Spleen (tissue), 11 donors: ENCODE results near the gene CYB561D2. TPM values are rescaled to one million over a fixed set of nuclear protein-coding genes. Genes with fewer than 3 reads are reported as not detected.

Experiments
- DNase-seq: peaks from one replicate; pipeline ENCODE4 v3.0.0-alpha.2; 2020
- H3K27ac ChIP-seq, 8 donors: fragments of 200-600 bp; sonication (generic) in 7 of 8; 1 replicate in 4 of 8; 2 replicates in 4 of 8; pipeline versions ENCODE4 v1.5.0 to v1.8.0; 2016 to 2021; ENCODE audit warnings: inconsistent platforms in 4 of 8, mild to moderate bottlenecking in 4 of 8, moderate library complexity in 1 of 8
- H3K27me3 ChIP-seq, 7 donors: fragments of 200-600 bp; sonication (generic) in 6 of 7; replicated peaks in 1 of 7; 1 replicate in 4 of 7; 2 replicates in 3 of 7; pipeline versions ENCODE4 v1.5.0 to v1.8.0; 2016 to 2021; ENCODE audit warnings: inconsistent platforms in 3 of 7, mild to moderate bottlenecking in 1 of 7
- H3K36me3 ChIP-seq, 6 donors: fragments of 200-600 bp; sonication (generic) in 5 of 6; 1 replicate in 4 of 6; 2 replicates in 2 of 6; pipeline versions ENCODE4 v1.5.0 to v1.8.0; 2016 to 2021; ENCODE audit warnings: inconsistent platforms in 2 of 6
- H3K4me1 ChIP-seq, 6 donors: fragments of 200-600 bp; sonication (generic) in 5 of 6; 1 replicate in 3 of 6; 2 replicates in 3 of 6; pipeline versions ENCODE4 v1.5.0 to v1.8.0; 2016 to 2021; ENCODE audit warnings: inconsistent platforms in 3 of 6
- H3K4me3 ChIP-seq, 8 donors: fragments of 200-600 bp; sonication (generic) in 7 of 8; 1 replicate in 4 of 8; 2 replicates in 4 of 8; pipeline versions ENCODE4 v1.5.0 to v1.8.0; 2016 to 2021; ENCODE audit warnings: inconsistent platforms in 4 of 8, mild to moderate bottlenecking in 4 of 8, moderate library complexity in 2 of 8
- H3K9me3 ChIP-seq, 8 donors: fragments of 200-600 bp; sonication (generic) in 7 of 8; 1 replicate in 4 of 8; 2 replicates in 4 of 8; pipeline versions ENCODE4 v1.5.0 to v1.8.0; 2016 to 2021; ENCODE audit warnings: inconsistent platforms in 4 of 8
- POLR2A ChIP-seq, 3 donors: fragments of 450-650 bp; IDR thresholded peaks; one replicate each; pipeline ENCODE4 v1.5.1; 2017; ENCODE audit warnings: antibody characterized with exemption in 3 of 3, mild to moderate bottlenecking in 1 of 3
- POLR2AphosphoS5 ChIP-seq, 3 donors: sonication (generic); formaldehyde crosslinking; IDR thresholded peaks; one replicate each; pipeline ENCODE4 v1.5.1; 2017; ENCODE audit warnings: antibody characterized with exemption in 3 of 3
- WGBS, 5 donors: extraction: QIAGEN DNeasy Blood & Tissue Kit in 3 of 5; methylation state at CpG; one replicate each; pipeline versions ENCODE4 v1.1.5 to v1.1.7; 2013 to 2018; 5-methylcytosine and 5-hydroxymethylcytosine counted together
- intact Hi-C: fragments of 100-400 bp; cut with DNase I; formaldehyde crosslinking; loops from one replicate; pipeline ENCODE4 v1.15.0; 2023; ENCODE audit warnings: low total_unique reads
- polyA plus RNA-seq, 3 donors: library from polyadenylated mRNA; stranded (reverse); fragments of 200-250 nt; gene quantifications; one replicate each; pipeline ENCODE4 v1.2.1, GENCODE V29; 2013
- total RNA-seq, 7 donors: library from RNA; depleted of rRNA in 3 of 7; stranded (reverse); fragments of >200 nt in 3 of 7; fragmentation: NEBNext Ultra II Directional in 4 of 7; extraction: Animal tissue kit (Norgen Biotek cat#: 25700) in 4 of 7; gene quantifications; one replicate each; pipeline versions ENCODE4 v1.1.0 to v1.2.1, GENCODE V29; 2016 to 2021
- TF ChIP-seq, protein P1 (sequence below), 11 experiments: fragments of 200-600 bp in 7 of 11; fragments of 450-650 bp in 4 of 11; sonication (generic) in 4 of 11; IDR thresholded peaks in 8 of 11; conservative IDR thresholded peaks in 3 of 11; 1 replicate in 7 of 11; 2 replicates in 4 of 11; pipeline versions ENCODE4 v1.4.0 to v1.8.0; 2016 to 2021; ENCODE audit warnings: antibody characterized with exemption in 11 of 11, inconsistent platforms in 4 of 11, mild to moderate bottlenecking in 1 of 11
- donor health status: healthy with polysubstance abuse.
- donor health status: DM: no; HTN: no; CAD: no; lungs with moderate emphysema.
- donor health status: DM: no; HTN: no; CAD: no.
- donor health status: Bipolar disorder and iron deficiency.
- donor health status: healthy.
- donor health status: DM: no; HTN: no; CAD: no.
- donor health status: DM: yes; HTN: yes; CAD: no.

The CYB561D2 gene
- total and polyA plus RNA-seq, 10 donors: 18.7 to 35.2 (median 26.4) TPM

- intact Hi-C loops: no loop called here
- Histone ChIP-seq H3K4me3 (no peak overlapping the region), H3K27me3 (no peaks in the 10 kb centered on the region), H3K4me1 (peaks cover 39 to 96% (median 78%) of the 10 kb centered on the region in 6 donors), H3K36me3 (peaks cover 0 to 72% (median 40%) of the 10 kb centered on the region in 6 donors), H3K27ac (peak overlapping the region in 1 of 8 donors; percentile 91), H3K9me3 (no peaks in the 10 kb centered on the region)
- no peak for DNase-seq
- WGBS, 5 donors: 87 to 97% (median 94%) methylated on average over 5 to 7 of the region's 7 CpGs
- TF ChIP-seq, protein P1, sequence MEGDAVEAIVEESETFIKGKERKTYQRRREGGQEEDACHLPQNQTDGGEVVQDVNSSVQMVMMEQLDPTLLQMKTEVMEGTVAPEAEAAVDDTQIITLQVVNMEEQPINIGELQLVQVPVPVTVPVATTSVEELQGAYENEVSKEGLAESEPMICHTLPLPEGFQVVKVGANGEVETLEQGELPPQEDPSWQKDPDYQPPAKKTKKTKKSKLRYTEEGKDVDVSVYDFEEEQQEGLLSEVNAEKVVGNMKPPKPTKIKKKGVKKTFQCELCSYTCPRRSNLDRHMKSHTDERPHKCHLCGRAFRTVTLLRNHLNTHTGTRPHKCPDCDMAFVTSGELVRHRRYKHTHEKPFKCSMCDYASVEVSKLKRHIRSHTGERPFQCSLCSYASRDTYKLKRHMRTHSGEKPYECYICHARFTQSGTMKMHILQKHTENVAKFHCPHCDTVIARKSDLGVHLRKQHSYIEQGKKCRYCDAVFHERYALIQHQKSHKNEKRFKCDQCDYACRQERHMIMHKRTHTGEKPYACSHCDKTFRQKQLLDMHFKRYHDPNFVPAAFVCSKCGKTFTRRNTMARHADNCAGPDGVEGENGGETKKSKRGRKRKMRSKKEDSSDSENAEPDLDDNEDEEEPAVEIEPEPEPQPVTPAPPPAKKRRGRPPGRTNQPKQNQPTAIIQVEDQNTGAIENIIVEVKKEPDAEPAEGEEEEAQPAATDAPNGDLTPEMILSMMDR (IDR thresholded peaks at IDR 0.05 in 8 of 11, conservative IDR thresholded peaks at IDR 0.05 in 3 of 11): no peak
- TF ChIP-seq POLR2AphosphoS5 (IDR thresholded peaks at IDR 0.05): peak in 1 of 3 donors; percentile 35
- TF ChIP-seq POLR2A (IDR thresholded peaks at IDR 0.05): no peak
Observed at GRCh38 chr3:50354850-50355249, 4.2 kb downstream of the CYB561D2 start.

DNA sequence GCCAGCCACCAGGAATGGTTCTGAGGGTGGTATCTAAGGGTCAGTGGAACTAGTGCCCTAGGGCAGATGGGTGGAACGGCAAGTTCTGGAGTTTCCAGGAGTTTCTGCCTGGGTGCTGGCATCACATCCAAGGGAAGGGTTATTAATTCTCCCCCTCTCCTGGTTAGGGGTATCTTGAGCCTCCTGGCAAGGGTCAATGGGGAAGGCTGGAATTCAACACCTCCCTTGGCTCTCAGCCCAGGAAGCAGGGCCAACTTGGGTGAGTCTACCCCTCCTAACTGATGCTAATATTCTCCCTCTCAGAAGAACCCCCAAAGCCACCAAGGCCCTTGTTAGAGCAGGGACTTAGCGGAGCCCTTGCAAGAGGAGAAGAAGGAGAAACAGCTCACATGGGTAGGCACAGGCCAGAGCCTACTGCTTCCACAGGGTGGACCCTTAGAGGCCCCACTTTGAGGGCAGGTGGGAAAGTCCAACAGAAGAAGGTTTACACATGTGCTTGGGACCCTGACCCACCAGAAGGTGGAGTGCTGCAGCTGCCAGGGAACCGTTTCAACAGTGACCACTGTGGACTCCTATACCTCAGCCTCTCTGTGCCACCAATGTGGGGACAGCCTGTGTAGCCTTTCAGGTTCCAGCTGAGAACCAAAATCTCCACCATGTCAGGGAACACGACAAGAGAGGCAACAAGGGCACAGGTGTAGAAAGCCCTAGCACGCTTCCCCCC, 5.3 kb downstream of the CYB561D2 start:
- H3K36me3 ChIP-seq: peaks cover 0 to 72% (median 40%) of the 10 kb centered on the region in 6 donors
- TF ChIP-seq POLR2A (IDR thresholded peaks at IDR 0.05) (no peak), POLR2AphosphoS5 (IDR thresholded peaks at IDR 0.05) (no peak)
- TF ChIP-seq, protein P1 (IDR thresholded peaks at IDR 0.05 in 8 of 11, conservative IDR thresholded peaks at IDR 0.05 in 3 of 11): no peak
- no peak for DNase-seq
- no peaks in the 10 kb centered on the region for H3K9me3 ChIP-seq
- 65 to 77% (median 72%) methylated on average over 5 of the region's 5 CpGs for WGBS, 5 donors
- H3K27me3 ChIP-seq: no peaks in the 10 kb centered on the region
- H3K4me1 ChIP-seq: peaks cover 39 to 89% (median 70%) of the 10 kb centered on the region in 6 donors
- H3K27ac ChIP-seq: peak overlapping the region in 5 of 8 donors; percentile 4 to 92 (median 90)
- intact Hi-C loops: no loop called here
- H3K4me3 ChIP-seq: peak overlapping the region in 5 of 8 donors; percentile 2 to 97 (median 83)

GRCh38 chr3:50356553-50356952, 5.9 kb downstream of the CYB561D2 start:
- Histone ChIP-seq H3K27me3 (no peaks in the 10 kb centered on the region), H3K4me1 (peaks cover 34 to 84% (median 64%) of the 10 kb centered on the region in 6 donors), H3K9me3 (no peaks in the 10 kb centered on the region), H3K27ac (peak overlapping the region in 5 of 8 donors; percentile 4 to 92 (median 90)), H3K4me3 (peak overlapping the region in 6 of 8 donors; percentile 2 to 97 (median 83)), H3K36me3 (peaks cover 0 to 71% (median 40%) of the 10 kb centered on the region in 6 donors)
- intact Hi-C loops: no loop called here
- 51 to 75% (median 57%) methylated on average over 4 to 5 of the region's 5 CpGs for WGBS, 5 donors
- no peak for DNase-seq
- TF ChIP-seq, protein P1 (IDR thresholded peaks at IDR 0.05 in 8 of 11, conservative IDR thresholded peaks at IDR 0.05 in 3 of 11): no peak
- no peak for TF ChIP-seq POLR2AphosphoS5 (IDR thresholded peaks at IDR 0.05)
- no peak for TF ChIP-seq POLR2A (IDR thresholded peaks at IDR 0.05)

DNA sequence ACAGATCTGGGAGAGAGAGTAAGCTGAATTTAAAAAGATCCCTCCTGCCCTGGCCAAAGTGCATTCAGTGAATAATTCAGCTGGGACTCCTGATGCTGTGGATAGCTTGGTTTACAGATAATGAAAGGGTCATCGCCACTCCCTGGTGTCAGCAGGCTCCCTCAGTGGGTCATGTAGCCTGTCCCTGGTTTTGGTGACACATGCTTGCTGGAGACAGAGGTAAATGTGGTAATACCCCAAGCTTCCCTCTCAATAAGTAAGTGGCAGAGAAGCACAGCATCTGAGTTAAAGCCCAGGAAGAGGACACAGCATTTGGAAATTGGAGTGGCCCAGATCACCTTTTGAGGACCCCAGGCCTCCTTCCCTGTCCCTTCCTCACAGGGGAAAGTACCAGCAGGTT, 6.8 kb downstream of the CYB561D2 start:
- WGBS, 5 donors: 60 to 94% (median 73%) methylated on average over 1 of the region's 1 CpG
- Histone ChIP-seq H3K4me3 (peak overlapping the region; percentile 61 to 97 (median 86)), H3K4me1 (peaks cover 29 to 74% (median 57%) of the 10 kb centered on the region in 6 donors), H3K27ac (peak overlapping the region in 5 of 8 donors; percentile 15 to 92 (median 90)), H3K9me3 (no peaks in the 10 kb centered on the region), H3K27me3 (no peaks in the 10 kb centered on the region), H3K36me3 (peaks cover 0 to 62% (median 38%) of the 10 kb centered on the region in 6 donors)
- intact Hi-C loops: no loop called here
- no peak for DNase-seq
- no peak for TF ChIP-seq POLR2A (IDR thresholded peaks at IDR 0.05)
